Cardiac muscle cell (in vitro differentiated cells and primary cell): ENCODE data around the gene PPP2R3C. TPM values are rescaled to one million over a fixed set of nuclear protein-coding genes. Genes with fewer than 3 reads are reported as not detected.
"Not testable (repeated sequence)": the region's sequence is repeated elsewhere in the genome, so short reads cannot be mapped to it uniquely, and the experiment has no call there.

ENCODE experiments used
- DNase-seq, 2 donors: peaks; one replicate each; pipeline versions ENCODE4 v3.0.0 to v3.0.0-alpha.2; 2010 to 2017; ENCODE audit warnings: low read depth in 1 of 2, low spot score in 1 of 2
- H3K27ac ChIP-seq: fragments of 200-600 bp; sonication (generic); 2 replicates; pipeline ENCODE4 v1.5.1; 2016
- H3K27me3 ChIP-seq: fragments of 200-600 bp; sonication (generic); 2 replicates; pipeline ENCODE4 v1.6.0; 2016; ENCODE audit warnings: control low read depth
- H3K36me3 ChIP-seq: fragments of 200-600 bp; sonication (generic); 2 replicates; pipeline ENCODE4 v1.5.1; 2016; ENCODE audit warnings: control low read depth
- H3K4me1 ChIP-seq: fragments of 200-600 bp; sonication (generic); 2 replicates; pipeline ENCODE4 v1.8.1; 2017; ENCODE audit warnings: low read depth, mild to moderate bottlenecking, mixed run types
- H3K4me3 ChIP-seq: fragments of 200-600 bp; sonication (generic); 2 replicates; pipeline ENCODE4 v1.5.1; 2016; ENCODE audit warnings: mild to moderate bottlenecking
- H3K9me3 ChIP-seq: fragments of 200-600 bp; sonication (generic); 2 replicates; pipeline ENCODE4 v1.5.1; 2017; ENCODE audit warnings: low read depth, mild to moderate bottlenecking, control low read depth
- polyA plus RNA-seq: library from polyadenylated mRNA; unstranded; fragments of >200 nt; fragmentation: Nextera tagmentation; extraction: Ambion mirVana; gene quantifications from 2 replicates; pipeline ENCODE4 v1.2.1, GENCODE V29; 2016
- total RNA-seq: library from RNA; depleted of rRNA; stranded (reverse); fragments of >200 nt; gene quantifications from 2 replicates; pipeline ENCODE4 v1.2.3, GENCODE V29; 2016
- TF ChIP-seq, protein P1 (sequence below): IDR thresholded peaks from 2 replicates; pipeline ENCODE4 v1.5.1; 2012; ENCODE audit warnings: low read depth, mild to moderate bottlenecking, low read length

PPP2R3C gene
- total and polyA plus RNA-seq, 2 experiments from 2014 or later, result 12.5 to 22.0 TPM

GRCh38 chr14:35072226-35072625, 49.6 kb downstream of the PPP2R3C start:
- no peak overlapping the region for H3K27ac ChIP-seq
- no peaks in the 10 kb centered on the region for H3K27me3 ChIP-seq

DNA sequence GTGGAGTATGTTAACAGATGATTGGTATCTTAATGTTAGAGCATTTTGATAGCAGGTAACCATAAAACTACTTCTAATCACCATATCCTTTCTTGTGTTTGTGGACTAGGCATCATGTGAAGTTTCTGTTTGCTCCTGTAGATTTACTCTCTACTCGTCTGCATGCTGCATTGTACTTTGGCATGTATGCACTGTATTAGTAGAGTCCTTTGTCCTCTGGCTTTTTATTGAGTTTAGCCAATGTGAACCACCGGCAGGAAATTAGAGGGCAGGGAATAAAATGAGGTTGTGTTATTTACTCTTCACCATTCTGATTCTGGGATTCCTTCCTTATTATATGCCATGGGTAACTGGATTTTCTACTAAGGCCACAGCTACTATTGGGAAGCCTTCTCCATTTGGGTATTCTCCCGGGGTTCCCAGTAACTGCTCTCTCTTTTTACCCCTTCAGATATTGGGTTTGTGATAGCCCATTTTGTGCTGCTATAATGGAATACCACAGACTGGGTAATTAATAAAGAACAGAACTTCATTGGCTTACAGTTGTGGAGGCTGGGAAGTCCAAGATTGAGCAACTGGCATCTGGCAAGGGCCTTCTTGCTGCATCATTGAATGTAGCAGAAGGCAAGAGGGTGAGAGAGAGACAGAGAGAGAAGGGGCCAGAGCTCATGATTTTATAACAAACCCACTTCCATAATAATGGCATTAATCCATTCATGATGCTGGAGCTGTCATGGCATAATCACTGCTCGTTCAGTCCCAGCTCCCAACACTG, 53.4 kb downstream of the PPP2R3C start:
- H3K4me3 ChIP-seq, result no peak overlapping the region
- H3K9me3 ChIP-seq, result no peaks in the 10 kb centered on the region
- no peaks in the 10 kb centered on the region for H3K4me1 ChIP-seq
- peaks cover 5% of the 10 kb centered on the region for H3K36me3 ChIP-seq
- no peaks in the 10 kb centered on the region for H3K27me3 ChIP-seq
- DNase-seq, result peak in 1 of 2 donors; percentile 21
- no peak overlapping the region for H3K27ac ChIP-seq
- TF ChIP-seq, protein P1, sequence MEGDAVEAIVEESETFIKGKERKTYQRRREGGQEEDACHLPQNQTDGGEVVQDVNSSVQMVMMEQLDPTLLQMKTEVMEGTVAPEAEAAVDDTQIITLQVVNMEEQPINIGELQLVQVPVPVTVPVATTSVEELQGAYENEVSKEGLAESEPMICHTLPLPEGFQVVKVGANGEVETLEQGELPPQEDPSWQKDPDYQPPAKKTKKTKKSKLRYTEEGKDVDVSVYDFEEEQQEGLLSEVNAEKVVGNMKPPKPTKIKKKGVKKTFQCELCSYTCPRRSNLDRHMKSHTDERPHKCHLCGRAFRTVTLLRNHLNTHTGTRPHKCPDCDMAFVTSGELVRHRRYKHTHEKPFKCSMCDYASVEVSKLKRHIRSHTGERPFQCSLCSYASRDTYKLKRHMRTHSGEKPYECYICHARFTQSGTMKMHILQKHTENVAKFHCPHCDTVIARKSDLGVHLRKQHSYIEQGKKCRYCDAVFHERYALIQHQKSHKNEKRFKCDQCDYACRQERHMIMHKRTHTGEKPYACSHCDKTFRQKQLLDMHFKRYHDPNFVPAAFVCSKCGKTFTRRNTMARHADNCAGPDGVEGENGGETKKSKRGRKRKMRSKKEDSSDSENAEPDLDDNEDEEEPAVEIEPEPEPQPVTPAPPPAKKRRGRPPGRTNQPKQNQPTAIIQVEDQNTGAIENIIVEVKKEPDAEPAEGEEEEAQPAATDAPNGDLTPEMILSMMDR, result no peak

More at GRCh38 chr14:35072226-35072625, 49.6 kb downstream of the PPP2R3C start:
- TF ChIP-seq, protein P1, result no peak
- no peak for DNase-seq
- no peak overlapping the region for H3K4me3 ChIP-seq
- peaks cover 5% of the 10 kb centered on the region for H3K36me3 ChIP-seq
- H3K9me3 ChIP-seq, result no peaks in the 10 kb centered on the region
- H3K4me1 ChIP-seq, result no peaks in the 10 kb centered on the region

GRCh38 chr14:35065731-35066130, 56.1 kb downstream of the PPP2R3C start:
- H3K4me3 ChIP-seq, H3K27ac ChIP-seq, DNase-seq, H3K9me3 ChIP-seq, H3K27me3 ChIP-seq, H3K4me1 ChIP-seq, H3K36me3 ChIP-seq: not testable (repeated sequence)

GRCh38 chr14:35061113-35061791, 60.5 kb downstream of the PPP2R3C start:
- not testable (repeated sequence) for H3K4me1 ChIP-seq, H3K36me3 ChIP-seq, H3K27ac ChIP-seq, H3K4me3 ChIP-seq, H3K27me3 ChIP-seq, H3K9me3 ChIP-seq
- peak; percentile 13 to 38 for DNase-seq

DNA sequence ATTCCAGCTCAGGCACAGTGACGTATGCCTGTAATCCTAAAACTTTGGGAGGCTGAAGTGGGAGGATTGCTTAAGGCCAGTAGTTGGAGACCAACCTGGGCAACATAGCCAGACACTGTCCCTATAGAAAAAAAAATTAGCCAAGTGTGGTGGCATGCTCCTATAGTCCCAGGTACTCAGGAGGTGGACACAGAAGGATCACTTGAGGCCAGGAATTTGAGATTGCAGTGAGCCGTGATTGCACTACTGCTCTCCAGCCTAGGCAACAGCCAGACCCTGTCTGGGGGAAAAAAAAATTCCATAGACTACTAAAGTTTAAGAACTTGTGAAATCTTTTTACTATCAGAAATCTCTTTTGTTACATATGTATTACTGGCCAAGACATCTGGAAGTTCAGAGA, 69.2 kb downstream of the PPP2R3C start:
- Histone ChIP-seq H3K27me3 (no peaks in the 10 kb centered on the region), H3K9me3 (no peaks in the 10 kb centered on the region), H3K4me1 (no peaks in the 10 kb centered on the region), H3K27ac (no peak overlapping the region), H3K36me3 (peaks cover 8% of the 10 kb centered on the region), H3K4me3 (no peak overlapping the region)
- DNase-seq, result no peak
- TF ChIP-seq, protein P1, result no peak

DNA sequence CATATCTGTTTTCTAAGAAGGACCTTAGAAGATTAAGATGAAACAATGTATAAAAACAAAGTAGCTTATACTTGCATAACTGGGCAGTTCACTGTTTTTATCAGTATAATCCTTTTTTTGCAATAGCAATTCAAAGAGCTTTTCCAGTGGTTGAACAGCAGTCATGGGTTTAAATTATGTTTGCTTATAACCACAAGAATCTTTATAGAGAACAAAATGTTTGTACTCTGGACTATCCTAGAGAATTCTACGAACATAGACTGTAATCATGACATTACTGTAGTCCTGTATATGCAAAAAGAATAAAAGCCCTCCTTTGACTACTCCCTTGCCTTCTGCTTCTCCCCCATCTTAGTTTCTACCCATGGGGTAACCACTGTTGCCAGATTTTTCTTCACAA, 70.0 kb downstream of the PPP2R3C start:
- Histone ChIP-seq H3K9me3 (no peaks in the 10 kb centered on the region), H3K4me1 (no peaks in the 10 kb centered on the region), H3K4me3 (no peak overlapping the region), H3K27ac (no peak overlapping the region), H3K36me3 (peaks cover 8% of the 10 kb centered on the region), H3K27me3 (no peaks in the 10 kb centered on the region)
- TF ChIP-seq, protein P1, result no peak
- peak in 1 of 2 donors; percentile 48 for DNase-seq
